HuH-7.5 (cell line): Measurements from ENCODE around the gene SMPD4.
"Not testable (repeated sequence)": the region's sequence is repeated elsewhere in the genome, so short reads cannot be mapped to it uniquely, and the experiment has no call there.

Experiments used
- DNase-seq: peaks from one replicate; pipeline ENCODE4 v3.0.0; 2011; ENCODE audit warnings: low spot score

The SMPD4 gene, protein sequence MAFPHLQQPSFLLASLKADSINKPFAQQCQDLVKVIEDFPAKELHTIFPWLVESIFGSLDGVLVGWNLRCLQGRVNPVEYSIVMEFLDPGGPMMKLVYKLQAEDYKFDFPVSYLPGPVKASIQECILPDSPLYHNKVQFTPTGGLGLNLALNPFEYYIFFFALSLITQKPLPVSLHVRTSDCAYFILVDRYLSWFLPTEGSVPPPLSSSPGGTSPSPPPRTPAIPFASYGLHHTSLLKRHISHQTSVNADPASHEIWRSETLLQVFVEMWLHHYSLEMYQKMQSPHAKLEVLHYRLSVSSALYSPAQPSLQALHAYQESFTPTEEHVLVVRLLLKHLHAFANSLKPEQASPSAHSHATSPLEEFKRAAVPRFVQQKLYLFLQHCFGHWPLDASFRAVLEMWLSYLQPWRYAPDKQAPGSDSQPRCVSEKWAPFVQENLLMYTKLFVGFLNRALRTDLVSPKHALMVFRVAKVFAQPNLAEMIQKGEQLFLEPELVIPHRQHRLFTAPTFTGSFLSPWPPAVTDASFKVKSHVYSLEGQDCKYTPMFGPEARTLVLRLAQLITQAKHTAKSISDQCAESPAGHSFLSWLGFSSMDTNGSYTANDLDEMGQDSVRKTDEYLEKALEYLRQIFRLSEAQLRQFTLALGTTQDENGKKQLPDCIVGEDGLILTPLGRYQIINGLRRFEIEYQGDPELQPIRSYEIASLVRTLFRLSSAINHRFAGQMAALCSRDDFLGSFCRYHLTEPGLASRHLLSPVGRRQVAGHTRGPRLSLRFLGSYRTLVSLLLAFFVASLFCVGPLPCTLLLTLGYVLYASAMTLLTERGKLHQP

GRCh38 chr2:130181325-130181879, at the start of gene SMPD4:
TSS of gene SMPD4 (minus strand) at chr2:130181602. CDS start at chr2:130176592, 5,010 bp downstream.
- peak; percentile 73 for DNase-seq

DNA sequence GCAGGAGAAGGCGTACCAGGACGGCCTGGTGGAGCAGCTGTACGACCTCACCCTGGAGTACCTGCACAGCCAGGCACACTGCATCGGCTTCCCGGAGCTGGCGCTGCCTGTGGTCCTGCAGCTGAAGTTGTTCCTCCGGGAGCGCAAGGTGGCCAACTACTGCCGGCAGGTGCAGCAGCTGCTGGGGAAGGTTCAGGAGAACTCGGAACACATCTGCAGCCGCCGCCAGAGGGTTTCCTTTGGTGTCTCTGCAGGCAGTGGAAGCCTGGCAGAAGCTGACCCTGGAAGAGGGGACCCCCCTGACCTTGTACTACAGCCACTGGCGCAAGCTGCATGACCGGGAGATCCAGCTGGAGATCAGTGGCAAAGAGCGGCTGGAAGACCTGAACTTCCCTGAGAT, 49.5 kb upstream of the SMPD4 start:
- not testable (repeated sequence) for DNase-seq

- DNase-seq = not testable (repeated sequence)
These were observed 49.0 kb upstream of the SMPD4 start for GRCh38 chr2:130230376-130230775.

- DNase-seq = not testable (repeated sequence)
These were observed 47.7 kb upstream of the SMPD4 start for GRCh38 chr2:130229161-130229510.

GRCh38 chr2:130228467-130229160, 47.2 kb upstream of the SMPD4 start:
- not testable (repeated sequence) for DNase-seq

GRCh38 chr2:130228005-130228404, 46.6 kb upstream of the SMPD4 start:
- not testable (repeated sequence) for DNase-seq

DNA sequence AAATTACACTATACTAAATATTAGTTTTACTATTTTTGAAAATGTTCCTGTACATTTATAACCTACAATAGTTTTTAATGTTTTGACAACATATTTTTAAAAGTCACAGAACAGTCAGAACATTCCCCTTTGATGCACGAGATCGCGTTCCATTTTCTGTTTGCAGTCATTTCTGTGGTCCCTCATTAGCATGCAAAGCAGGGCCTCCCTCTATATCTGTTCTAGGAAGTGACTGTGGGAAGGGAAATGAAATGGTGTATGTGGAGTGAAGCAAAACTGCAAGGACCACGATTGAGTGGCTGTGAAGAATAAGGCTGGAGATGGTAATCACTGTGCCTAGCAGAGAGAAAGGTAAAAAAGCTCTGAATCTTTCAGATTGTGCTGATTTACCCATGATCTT, 41.1 kb upstream of the SMPD4 start:
- not testable (repeated sequence) for DNase-seq

DNA sequence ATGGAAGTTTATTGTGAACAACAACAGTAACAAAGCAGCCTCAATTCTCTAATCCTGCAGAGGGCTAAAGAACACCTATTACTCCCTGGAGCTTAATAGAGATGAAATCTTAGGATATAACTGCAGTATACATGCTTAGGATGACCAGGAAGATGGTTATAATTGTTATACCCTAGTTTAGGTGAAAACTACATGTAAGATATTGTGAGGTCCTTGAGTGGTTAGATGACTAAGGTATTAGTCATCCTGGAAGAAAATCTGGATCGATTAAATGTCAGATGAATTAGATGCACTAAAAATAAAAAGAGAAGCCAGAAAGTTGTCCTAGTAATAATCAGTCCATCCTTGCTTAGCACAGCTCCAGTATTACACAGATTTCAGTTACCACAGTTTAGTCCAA, 39.1 kb upstream of the SMPD4 start:
- not testable (repeated sequence) for DNase-seq

DNA sequence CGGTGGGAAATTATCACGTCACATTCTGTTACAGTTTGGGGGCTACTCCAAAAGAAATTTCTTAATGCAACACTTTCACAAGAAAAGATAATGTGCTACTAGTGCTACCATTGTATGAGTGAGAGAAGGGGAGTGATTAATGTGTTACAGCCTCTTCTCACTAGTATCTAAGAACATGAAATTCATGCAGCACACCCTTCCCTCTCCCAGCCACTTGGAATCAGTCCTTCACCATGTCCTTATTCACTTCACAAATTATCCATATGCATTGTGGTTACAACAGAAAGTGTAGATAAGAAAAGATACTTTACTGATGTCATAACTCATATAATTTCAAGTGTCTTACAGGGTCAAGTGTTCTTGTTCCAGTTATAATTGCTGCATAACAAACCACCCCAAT, 37.7 kb upstream of the SMPD4 start:
- not testable (repeated sequence) for DNase-seq

- DNase-seq = not testable (repeated sequence)
These were observed 25.6 kb upstream of the SMPD4 start for GRCh38 chr2:130207051-130207450.

DNA sequence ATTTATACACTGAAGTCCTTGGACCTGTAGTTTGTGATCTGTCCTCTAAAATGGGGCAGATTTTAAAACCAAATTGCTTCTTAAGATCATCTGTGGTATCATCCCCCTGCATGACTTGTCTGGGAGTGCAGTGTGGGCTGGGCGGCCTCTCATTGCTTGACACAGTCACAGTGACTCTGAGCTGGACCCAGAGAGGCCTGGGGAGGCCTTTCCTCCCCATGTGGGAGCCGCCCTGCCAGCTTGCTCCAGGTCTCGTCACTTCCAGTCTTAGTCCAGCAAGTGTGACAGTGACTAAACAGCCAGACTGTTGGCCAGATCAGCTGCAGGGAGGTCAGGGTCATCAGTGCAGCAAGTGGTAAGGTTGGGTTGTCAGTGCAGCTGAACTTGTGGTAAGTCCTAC, 21.7 kb upstream of the SMPD4 start:
- not testable (repeated sequence) for DNase-seq

- not testable (repeated sequence) for DNase-seq
These were observed 21.1 kb upstream of the SMPD4 start for GRCh38 chr2:130202518-130202917.

DNA sequence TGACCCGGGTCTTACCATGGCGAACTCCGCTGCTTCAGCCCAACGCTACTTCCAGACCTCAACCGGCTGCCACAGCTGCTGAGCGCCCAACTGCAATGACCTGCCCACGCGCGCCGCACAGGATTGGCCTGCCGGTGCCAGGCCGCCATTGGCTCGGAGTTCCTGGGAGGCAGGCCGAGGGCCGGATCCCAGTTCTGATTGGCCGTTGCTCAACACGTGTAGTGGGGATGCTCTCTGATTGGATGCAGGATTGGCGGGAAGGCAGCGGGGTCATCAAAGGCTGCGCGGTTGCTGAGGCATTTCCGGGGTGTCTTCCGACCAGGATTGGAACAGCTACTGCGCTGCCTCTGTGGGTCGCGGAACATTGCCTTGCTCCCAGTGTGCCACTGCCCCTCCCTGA, 16.9 kb upstream of the SMPD4 start, which contains the start of gene TUBA3E:
Gene TUBA3E (minus strand): TSS at position 97 of the 400 bp plus-strand sequence. CDS start 79 bp downstream, at position 18.
- no peak for DNase-seq

DNA sequence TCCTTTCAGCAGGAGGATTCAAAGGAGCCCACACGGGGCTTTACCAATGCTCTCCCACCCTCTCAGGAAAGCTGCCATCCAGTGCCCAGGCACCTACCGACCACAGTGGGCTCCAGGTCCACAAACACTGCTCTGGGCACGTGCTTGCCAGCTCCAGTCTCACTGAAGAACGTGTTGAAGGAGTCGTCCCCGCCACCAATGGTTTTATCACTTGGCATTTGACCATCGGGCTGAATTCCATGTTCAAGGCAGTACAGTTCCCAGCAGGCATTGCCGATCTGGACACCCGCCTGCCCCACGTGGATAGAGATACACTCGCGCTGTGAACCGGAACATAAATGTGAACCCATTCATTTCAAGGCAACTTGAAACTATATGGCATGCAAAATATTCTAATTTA, 14.7 kb upstream of the SMPD4 start:
- DNase-seq = not testable (repeated sequence)

GRCh38 chr2:130195089-130195635, 13.8 kb upstream of the SMPD4 start:
- DNase-seq = not testable (repeated sequence)

DNA sequence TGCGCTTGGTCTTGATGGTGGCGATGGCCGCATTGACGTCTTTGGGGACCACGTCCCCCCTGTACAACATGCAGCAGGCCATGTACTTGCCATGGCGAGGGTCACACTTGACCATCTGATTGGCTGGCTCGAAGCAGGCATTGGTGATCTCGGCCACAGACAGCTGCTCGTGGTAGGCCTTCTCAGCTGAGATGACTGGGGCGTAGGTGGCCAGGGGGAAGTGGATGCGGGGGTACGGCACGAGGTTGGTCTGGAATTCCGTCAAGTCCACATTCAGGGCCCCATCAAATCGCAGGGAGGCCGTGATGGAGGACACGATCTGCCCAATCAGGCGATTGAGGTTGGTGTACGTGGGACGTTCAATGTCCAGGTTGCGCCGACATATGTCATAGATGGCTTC, 12.4 kb upstream of the SMPD4 start:
- not testable (repeated sequence) for DNase-seq

- DNase-seq = not testable (repeated sequence)
These were observed 11.0 kb upstream of the SMPD4 start for GRCh38 chr2:130192451-130192850.

DNA sequence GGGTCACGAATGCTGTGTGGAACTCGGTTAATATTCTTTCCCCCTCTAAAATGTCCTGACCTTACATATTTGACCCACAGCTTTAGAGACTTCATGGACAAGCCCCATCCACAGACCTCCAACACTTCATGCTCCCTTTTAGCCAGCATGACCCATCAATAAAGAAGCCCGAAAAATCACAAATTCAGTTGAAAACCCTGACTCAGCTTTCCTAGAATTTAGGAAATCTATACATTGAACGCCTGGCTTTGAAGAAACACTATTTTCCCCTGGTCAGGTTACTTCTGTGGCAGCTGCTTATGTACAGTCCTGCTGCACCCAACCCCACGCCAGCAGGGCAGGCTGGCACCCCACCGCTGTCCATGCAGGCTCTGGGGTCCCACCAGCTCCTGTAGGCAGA, 9.9 kb upstream of the SMPD4 start:
- not testable (repeated sequence) for DNase-seq

DNA sequence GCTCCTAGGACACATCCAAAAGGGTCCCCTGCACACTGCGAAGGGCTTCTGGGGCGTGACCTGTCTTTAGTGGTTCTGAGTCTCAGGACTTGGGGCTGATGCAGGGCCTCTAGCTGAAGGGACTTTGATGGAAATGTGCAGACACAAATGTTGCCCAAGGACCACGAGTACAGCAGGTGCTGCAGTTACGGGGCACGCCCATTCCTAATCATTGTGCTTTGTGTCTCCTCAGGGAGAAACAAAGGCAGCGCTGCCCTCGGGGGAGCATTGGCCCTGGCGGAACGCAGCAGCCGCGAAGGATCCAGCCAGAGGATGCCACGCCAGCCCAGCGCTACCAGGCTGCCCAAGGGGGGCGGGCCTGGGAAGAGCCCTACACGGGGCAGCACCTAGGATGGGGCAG, 8.8 kb upstream of the SMPD4 start:
- no peak for DNase-seq

DNA sequence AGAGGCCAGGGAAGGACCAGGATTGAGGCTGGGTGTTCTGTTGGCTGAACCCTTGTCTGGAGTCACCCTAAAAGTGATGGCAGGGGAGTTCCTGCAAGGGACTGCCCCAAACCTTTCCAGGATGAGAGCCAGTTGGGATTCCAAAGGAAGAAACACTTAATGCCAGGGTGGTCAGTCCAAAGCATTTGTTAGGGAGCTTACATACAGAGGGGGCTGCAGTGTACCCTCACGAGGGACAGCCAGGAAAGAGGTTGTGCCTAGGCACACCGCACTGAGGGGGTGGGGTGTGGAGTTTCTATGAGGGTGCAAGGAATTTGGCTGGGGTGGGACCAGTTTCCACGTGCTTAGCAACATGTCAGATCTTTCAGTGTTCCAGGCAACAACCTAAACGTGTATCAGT, 7.6 kb upstream of the SMPD4 start:
- not testable (repeated sequence) for DNase-seq
